H1 (cell line): ENCODE data around the gene EN2. TPM values are rescaled to one million over a fixed set of nuclear protein-coding genes. Genes with fewer than 3 reads are reported as not detected.

Source experiments
- CTCF ChIA-PET: fragments of 300-600 bp; sonication (Branson Sonifier 250); formaldehyde crosslinking; loops from one replicate; lab custom pipeline; 2021; ENCODE audit not compliant: partially characterized antibody; lab: Charles Lee
- POLR2A ChIA-PET: fragments of 300-600 bp; sonication (Branson Sonifier 250); formaldehyde crosslinking; loops from one replicate; lab custom pipeline; 2021; ENCODE audit warnings: inconsistent platforms; ENCODE audit not compliant: partially characterized antibody; lab: Charles Lee
- DNase-seq, 2 experiments: peaks; one replicate each; pipeline versions ENCODE4 v3.0.0 to v3.0.0-alpha.2; 2010 to 2022; ENCODE audit warnings: low spot score in 2 of 2, low read depth in 1 of 2, mixed read lengths in 1 of 2
- FAIRE-seq: peaks from 2 replicates; lab custom pipeline; 2011; peaks lifted over from hg19 to GRCh38; lab: Jason Lieb, UNC
- H2AFZ ChIP-seq: 2 replicates; pipeline ENCODE4 v1.8.1; 2012; ENCODE audit warnings: low read length, inconsistent platforms
- H2AK5ac ChIP-seq: 2 replicates; pipeline ENCODE4 v1.6.1; 2013; ENCODE audit warnings: low read depth, low read length
- H2BK120ac ChIP-seq: replicated peaks from 2 replicates; pipeline ENCODE3; 2013; ENCODE audit warnings: low read depth, low read length, inconsistent platforms
- H2BK12ac ChIP-seq: 2 replicates; pipeline ENCODE4 v1.6.1; 2013; ENCODE audit warnings: low read depth, low read length
- H2BK15ac ChIP-seq: 2 replicates; pipeline ENCODE4 v1.6.1; 2013; ENCODE audit warnings: low read length
- H2BK20ac ChIP-seq: 2 replicates; pipeline ENCODE4 v1.6.1; 2013; ENCODE audit warnings: low read length
- H2BK5ac ChIP-seq: 2 replicates; pipeline ENCODE4 v1.6.1; 2013; ENCODE audit warnings: low read depth, low read length
- H3K14ac ChIP-seq: 2 replicates; pipeline ENCODE4 v1.6.1; 2013; ENCODE audit warnings: inconsistent platforms; ENCODE audit not compliant: insufficient read length
- H3K18ac ChIP-seq: 2 replicates; pipeline ENCODE4 v1.6.1; 2013; ENCODE audit warnings: low read length; ENCODE audit errors: extremely low read depth
- H3K23ac ChIP-seq: 2 replicates; pipeline ENCODE4 v1.6.1; 2013; ENCODE audit warnings: inconsistent platforms; ENCODE audit not compliant: insufficient read length
- H3K23me2 ChIP-seq: 2 replicates; pipeline ENCODE4 v1.6.1; 2013; ENCODE audit warnings: low read depth, low read length
- H3K27ac ChIP-seq: 2 replicates; pipeline ENCODE4 v1.6.1; 2011; ENCODE audit warnings: low read depth, low read length, inconsistent platforms
- H3K27me3 ChIP-seq, 4 experiments: replicated peaks in 1 of 4; 1 replicate in 1 of 4; 2 replicates in 3 of 4; pipeline versions ENCODE4 v1.6.1 to v1.8.1; 2011 to 2013; ENCODE audit warnings: low read length in 3 of 4, mild to moderate bottlenecking in 3 of 4, inconsistent platforms in 2 of 4, mixed read lengths in 2 of 4, moderate library complexity in 1 of 4; ENCODE audit not compliant: control insufficient read depth in 3 of 4, insufficient read depth in 3 of 4; ENCODE audit errors: extremely low read depth in 1 of 4
- H3K36me3 ChIP-seq, 4 experiments: 2 replicates each; pipeline versions ENCODE4 v1.6.1 to v1.8.1; 2011 to 2013; ENCODE audit warnings: mild to moderate bottlenecking in 4 of 4, low read length in 3 of 4, moderate library complexity in 2 of 4, control low read depth in 1 of 4, inconsistent platforms in 1 of 4; ENCODE audit not compliant: insufficient read depth in 4 of 4, control insufficient read depth in 2 of 4
- H3K4ac ChIP-seq: replicated peaks from 2 replicates; pipeline ENCODE3; 2013; ENCODE audit warnings: low read length, low read depth, mixed read lengths, inconsistent platforms; ENCODE audit not compliant: insufficient read length
- H3K4me1 ChIP-seq, 4 experiments: replicated peaks in 1 of 4; 1 replicate in 1 of 4; 2 replicates in 3 of 4; pipeline versions ENCODE4 v1.6.1 to v1.8.1; 2011 to 2013; ENCODE audit warnings: low read length in 3 of 4, inconsistent platforms in 2 of 4, mixed read lengths in 1 of 4; ENCODE audit not compliant: insufficient read depth in 4 of 4, control insufficient read depth in 3 of 4
- H3K4me2 ChIP-seq, 2 experiments: 2 replicates each; pipeline versions ENCODE4 v1.6.1 to v1.8.1; 2011 to 2013; ENCODE audit warnings: low read depth in 2 of 2, low read length in 2 of 2, control low read depth in 1 of 2, inconsistent platforms in 1 of 2, mild to moderate bottlenecking in 1 of 2; ENCODE audit not compliant: insufficient read depth in 1 of 2
- H3K4me3 ChIP-seq, 4 experiments: fragments of 200-600, 300-600 bp in 1 of 4; sonication (generic), shearing (Covaris generic), sonication (Bioruptor Twin) in 1 of 4; 2 replicates each; pipeline versions ENCODE4 v1.5.1 to v1.8.1; 2011 to 2016; ENCODE audit warnings: low read length in 4 of 4, low read depth in 3 of 4, control low read depth in 2 of 4, inconsistent platforms in 2 of 4, mild to moderate bottlenecking in 2 of 4, mixed read lengths in 1 of 4, moderate library complexity in 1 of 4; ENCODE audit not compliant: insufficient read depth in 2 of 4; ENCODE audit errors: extremely low read depth in 1 of 4
- H3K56ac ChIP-seq: replicated peaks from 2 replicates; pipeline ENCODE3; 2013; ENCODE audit warnings: low read depth, mild to moderate bottlenecking, mixed read lengths, low read length, inconsistent platforms; ENCODE audit not compliant: insufficient read length
- H3K79me1 ChIP-seq: 2 replicates; pipeline ENCODE4 v1.6.1; 2013; ENCODE audit warnings: low read depth, low read length, control low read depth
- H3K79me2 ChIP-seq, 2 experiments: 2 replicates each; pipeline versions ENCODE4 v1.6.1 to v1.8.1; 2012 to 2013; ENCODE audit warnings: low read length in 2 of 2, mild to moderate bottlenecking in 2 of 2, inconsistent platforms in 1 of 2; ENCODE audit not compliant: insufficient read depth in 2 of 2, control insufficient read depth in 1 of 2
- H3K9ac ChIP-seq, 4 experiments: replicated peaks in 1 of 4; 1 replicate in 1 of 4; 2 replicates in 3 of 4; pipeline versions ENCODE4 v1.6.1 to v1.8.1; 2011 to 2013; ENCODE audit warnings: low read depth in 3 of 4, low read length in 3 of 4, control low read depth in 2 of 4, mild to moderate bottlenecking in 2 of 4, moderate library complexity in 2 of 4, inconsistent platforms in 1 of 4; ENCODE audit errors: extremely low read depth in 1 of 4
- H3K9me3 ChIP-seq, 2 experiments: 2 replicates each; pipeline versions ENCODE4 v1.6.1 to v1.8.1; 2012 to 2013; ENCODE audit warnings: mild to moderate bottlenecking in 2 of 2, moderate library complexity in 2 of 2, control low read depth in 1 of 2, inconsistent platforms in 1 of 2, low read depth in 1 of 2, low read length in 1 of 2, mixed read lengths in 1 of 2; ENCODE audit not compliant: insufficient read depth in 2 of 2
- H4K20me1 ChIP-seq, 2 experiments: replicated peaks in 1 of 2; 2 replicates each; pipeline versions ENCODE3 to v1.8.1; 2011 to 2013; ENCODE audit warnings: inconsistent platforms in 2 of 2, low read length in 2 of 2, mild to moderate bottlenecking in 1 of 2; ENCODE audit not compliant: insufficient read depth in 2 of 2, control insufficient read depth in 1 of 2
- H4K5ac ChIP-seq: 2 replicates; pipeline ENCODE4 v1.6.1; 2013; ENCODE audit warnings: low read length, low read depth, mixed read lengths, inconsistent platforms; ENCODE audit not compliant: insufficient read length
- H4K8ac ChIP-seq: 2 replicates; pipeline ENCODE4 v1.8.0; 2013; ENCODE audit warnings: mild to moderate bottlenecking, moderate library complexity, low read length, inconsistent platforms; ENCODE audit not compliant: insufficient read depth; ENCODE audit errors: extremely low read depth
- H4K91ac ChIP-seq: replicated peaks from 2 replicates; pipeline ENCODE3; 2013; ENCODE audit warnings: low read length, mixed read lengths, inconsistent platforms; ENCODE audit not compliant: insufficient read length
- BCL11A ChIP-seq, 2 experiments: IDR thresholded peaks; one replicate each; pipeline ENCODE4 v1.6.1; 2011; ENCODE audit warnings: low read depth in 2 of 2, low read length in 2 of 2, mild to moderate bottlenecking in 2 of 2
- HDAC6 ChIP-seq: IDR thresholded peaks from one replicate; pipeline ENCODE4 v1.7.1; 2012; ENCODE audit warnings: low read depth, mild to moderate bottlenecking, inconsistent platforms, low read length, moderate library complexity
- JUND ChIP-seq: IDR thresholded peaks from 2 replicates; pipeline ENCODE4 v1.6.1; 2011; ENCODE audit warnings: mild to moderate bottlenecking, improper control_type of control experiment, low read length
- MAX ChIP-seq: IDR thresholded peaks from 2 replicates; pipeline ENCODE4 v1.6.1; 2012; ENCODE audit warnings: inconsistent platforms
- PHF8 ChIP-seq: fragments of 200-600 bp; sonication (generic); conservative IDR thresholded peaks from 2 replicates; pipeline ENCODE4 v1.7.1; 2012; ENCODE audit warnings: low read depth, mild to moderate bottlenecking, inconsistent platforms, low read length, moderate library complexity
- RAD21 ChIP-seq, 2 experiments: IDR thresholded peaks in 1 of 2; conservative IDR thresholded peaks in 1 of 2; 2 replicates each; pipeline ENCODE4 v1.6.1; 2011; ENCODE audit warnings: low read depth in 2 of 2, low read length in 2 of 2, improper control_type of control experiment in 1 of 2, inconsistent platforms in 1 of 2, mild to moderate bottlenecking in 1 of 2, moderate library complexity in 1 of 2
- WGBS, 2 experiments: shearing (Covaris generic) in 1 of 2; methylation state at CpG; one replicate each; pipeline versions ENCODE4 v1.1.6 to v1.1.7; 2013 to 2015; ENCODE audit warnings: low lambda C conversion rate in 2 of 2, mixed read lengths in 2 of 2, inconsistent platforms in 1 of 2, low coverage in 1 of 2, missing lambda C conversion rate in 1 of 2; ENCODE audit not compliant: insufficient replicate concordance in 2 of 2, insufficient coverage in 1 of 2, insufficient read length in 1 of 2; ENCODE audit errors: extremely low coverage in 1 of 2, missing lambda C conversion rate in 1 of 2; 5-methylcytosine and 5-hydroxymethylcytosine counted together
- polyA plus RNA-seq, 7 experiments: library from polyadenylated mRNA; depleted of rRNA in 3 of 7; stranded (reverse) in 5 of 7; unstranded in 2 of 7; fragments of >200 nt in 5 of 7; fragments of 200-250 nt in 2 of 7; gene quantifications; 1 replicate in 5 of 7; 2 replicates in 1 of 7; 4 replicates in 1 of 7; pipeline versions ENCODE4 v1.2.1 to v1.2.3, GENCODE V29; 2011 to 2013; ENCODE audit warnings: missing spikeins in 2 of 7, mixed read lengths in 2 of 7
- total RNA-seq: library from RNA; stranded (reverse); fragmentation: NEBNext Ultra II Directional; extraction: Animal tissue kit (Norgen Biotek cat#: 25700); gene quantifications from 2 replicates; pipeline ENCODE4 v1.2.1, GENCODE V29; 2021
- TF ChIP-seq, protein P1 (sequence below), 3 experiments: IDR thresholded peaks; 1 replicate in 2 of 3; 2 replicates in 1 of 3; pipeline versions ENCODE4 v1.5.1 to v1.6.1; 2011; ENCODE audit warnings: low read length in 3 of 3, mild to moderate bottlenecking in 3 of 3, inconsistent platforms in 2 of 3, low read depth in 1 of 3, moderate library complexity in 1 of 3; ENCODE audit not compliant: insufficient read depth in 1 of 3; ENCODE audit errors: control extremely low read depth in 1 of 3

Gene EN2
- total and polyA plus RNA-seq, 2 of the 8 experiments (the other 6 are each of a cell fraction or from before 2014, with no cell fraction given), result not detected

GRCh38 chr7:155412416-155413253 lies 45.3 kb upstream of the EN2 start:
- Histone ChIP-seq H4K91ac (no peak overlapping the region), H3K27ac (no peak overlapping the region), H3K9me3 (no peaks in the 10 kb centered on the region), H4K8ac (0 out of 2 replicates have a peak overlapping the region, but pooled peaks have one; percentile 7), H3K14ac (no peak overlapping the region), H3K9ac (no peak overlapping the region), H3K4me3 (no peak overlapping the region), H2BK120ac (no peak overlapping the region), H2BK20ac (no peak overlapping the region), H3K4me2 (no peak overlapping the region), H3K4ac (no peak overlapping the region), H2BK5ac (0 out of 2 replicates have a peak overlapping the region, but pooled peaks have one; percentile 53), H2BK12ac (no peak overlapping the region), H3K23me2 (peaks cover 9% of the 10 kb centered on the region; the same call in 1 of the 2 replicates), H4K5ac (no peak overlapping the region), H4K20me1 (peaks cover 5 to 8% of the 10 kb centered on the region in 2 experiments), H2BK15ac (no peak overlapping the region; the same call in 1 of the 2 replicates), H3K4me1 (peaks cover 0 to 11% (median 5%) of the 10 kb centered on the region in 4 experiments; a peak in 6 of 7 replicates), H3K79me1 (no peaks in the 10 kb centered on the region), H3K36me3 (no peaks in the 10 kb centered on the region), H2AK5ac (no peak overlapping the region), H3K18ac (no peak overlapping the region), H3K79me2 (no peaks in the 10 kb centered on the region), H3K23ac (no peak overlapping the region), H3K27me3 (peaks cover 0 to 4% (median 1%) of the 10 kb centered on the region in 4 experiments; a peak in 4 of 7 replicates), H3K56ac (no peak overlapping the region), H2AFZ (no peak overlapping the region)
- DNase-seq (peak in 1 of 2 experiments; percentile 87), FAIRE-seq (peak; percentile 24)
- ChIA-PET POLR2A (interaction anchor here (1.4 kb wide), 1 partner anchor 37 kb away, joined by 3 read pairs; no protein-coding TSS in a partner anchor), CTCF (interaction anchor here (0.6 to 3.6 kb wide), 21 partner anchors 9 to 350 kb away, joined by 3 to 18 read pairs (median 5); no protein-coding TSS in a partner anchor)
- WGBS, 2 experiments, result 48% methylated on average over 25 of the region's 25 CpGs; no CpG with 5 or more reads in 1 of the 2 experiments
- TF ChIP-seq, protein P1, sequence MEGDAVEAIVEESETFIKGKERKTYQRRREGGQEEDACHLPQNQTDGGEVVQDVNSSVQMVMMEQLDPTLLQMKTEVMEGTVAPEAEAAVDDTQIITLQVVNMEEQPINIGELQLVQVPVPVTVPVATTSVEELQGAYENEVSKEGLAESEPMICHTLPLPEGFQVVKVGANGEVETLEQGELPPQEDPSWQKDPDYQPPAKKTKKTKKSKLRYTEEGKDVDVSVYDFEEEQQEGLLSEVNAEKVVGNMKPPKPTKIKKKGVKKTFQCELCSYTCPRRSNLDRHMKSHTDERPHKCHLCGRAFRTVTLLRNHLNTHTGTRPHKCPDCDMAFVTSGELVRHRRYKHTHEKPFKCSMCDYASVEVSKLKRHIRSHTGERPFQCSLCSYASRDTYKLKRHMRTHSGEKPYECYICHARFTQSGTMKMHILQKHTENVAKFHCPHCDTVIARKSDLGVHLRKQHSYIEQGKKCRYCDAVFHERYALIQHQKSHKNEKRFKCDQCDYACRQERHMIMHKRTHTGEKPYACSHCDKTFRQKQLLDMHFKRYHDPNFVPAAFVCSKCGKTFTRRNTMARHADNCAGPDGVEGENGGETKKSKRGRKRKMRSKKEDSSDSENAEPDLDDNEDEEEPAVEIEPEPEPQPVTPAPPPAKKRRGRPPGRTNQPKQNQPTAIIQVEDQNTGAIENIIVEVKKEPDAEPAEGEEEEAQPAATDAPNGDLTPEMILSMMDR (IDR thresholded peaks at IDR 0.05; ENCODE audit: control extremely low read depth in 1 of 3, insufficient read depth in 1 of 3, low read depth in 1 of 3, low read length in 3 of 3), result peak in 2 of 3 experiments; percentile 80 to 88; a peak in 3 of 4 replicates
- no peak for TF ChIP-seq BCL11A (IDR thresholded peaks at IDR 0.05; ENCODE audit: low read depth in 2 of 2, low read length in 2 of 2)
- no peak for TF ChIP-seq MAX
- no peak for TF ChIP-seq HDAC6
- peak; percentile 57 to 64 for TF ChIP-seq RAD21 (IDR thresholded peaks at IDR 0.05 in 1 of 2, conservative IDR thresholded peaks at IDR 0.05 in 1 of 2; ENCODE audit: low read depth in 2 of 2, low read length in 2 of 2)
- no peak for TF ChIP-seq JUND
- TF ChIP-seq PHF8, result no peak
